PC-9 (cell line): ENCODE measurements around the gene DACH1.

Experiments
- CTCF ChIP-seq: fragments of 200-600 bp; sonication (generic); conservative IDR thresholded peaks from 2 replicates; pipeline ENCODE4 v1.6.1; 2017; ENCODE audit warnings: mixed run types, antibody characterized with exemption, mild to moderate bottlenecking, moderate library complexity
- EZH2 ChIP-seq: fragments of 200-600 bp; sonication (generic); IDR thresholded peaks from 2 replicates; pipeline ENCODE4 v1.8.0; 2017; ENCODE audit warnings: antibody characterized with exemption, low read depth

- TF ChIP-seq EZH2 (no peak), CTCF (no peak)
Measured at GRCh38 chr13:71876648-71877255, 9.7 kb upstream of the DACH1 start.
